NOMO-1 (cell line): ENCODE results near the gene ANKUB1.
"Not testable (repeated sequence)": the region's sequence is repeated elsewhere in the genome, so short reads cannot be mapped to it uniquely, and the experiment has no call there.

Experiments
- DNase-seq, 2 experiments: peaks; one replicate each; lab custom pipeline; 2025; ENCODE audit not compliant: unreplicated experiment in 2 of 2; lab: John Stamatoyannopoulos, UW

ANKUB1 gene

GRCh38 chr3:149792452-149793270 lies at the start of gene ANKUB1:
Gene ANKUB1 (minus strand): TSS chr3:149792554. CDS start chr3:149792366, 188 bp downstream.
- no peak for DNase-seq

GRCh38 chr3:149839896-149840295 lies 47.5 kb upstream of the ANKUB1 start:
- peak; percentile 5 to 36 for DNase-seq

- not testable (repeated sequence) for DNase-seq
These were observed 47.1 kb upstream of the ANKUB1 start for GRCh38 chr3:149839469-149839868.

- DNase-seq: not testable (repeated sequence)
These were observed 46.1 kb upstream of the ANKUB1 start for GRCh38 chr3:149838491-149838890.

GRCh38 chr3:149833241-149833640 lies 40.9 kb upstream of the ANKUB1 start:
- no peak for DNase-seq

GRCh38 chr3:149832086-149832485 lies 39.7 kb upstream of the ANKUB1 start:
- no peak for DNase-seq

- DNase-seq: no peak
These were observed 39.0 kb upstream of the ANKUB1 start for GRCh38 chr3:149831321-149831720.

GRCh38 chr3:149830902-149831301 lies 38.5 kb upstream of the ANKUB1 start:
- no peak for DNase-seq

GRCh38 chr3:149829631-149830030 lies 37.3 kb upstream of the ANKUB1 start:
- not testable (repeated sequence) for DNase-seq

GRCh38 chr3:149828390-149828789 lies 36.0 kb upstream of the ANKUB1 start:
- no peak for DNase-seq

- DNase-seq: no peak
These were observed 34.3 kb upstream of the ANKUB1 start for GRCh38 chr3:149826636-149827035.

GRCh38 chr3:149820183-149820582 lies 27.8 kb upstream of the ANKUB1 start:
- no peak for DNase-seq

- no peak for DNase-seq
These were observed 27.1 kb upstream of the ANKUB1 start for GRCh38 chr3:149819432-149819831.

- DNase-seq: peak; percentile 26 to 94
These were observed 24.6 kb upstream of the ANKUB1 start for GRCh38 chr3:149816986-149817385.

GRCh38 chr3:149816311-149816710 lies 24.0 kb upstream of the ANKUB1 start:
- DNase-seq: no peak

- no peak for DNase-seq
These were observed 23.4 kb upstream of the ANKUB1 start for GRCh38 chr3:149815728-149816127.

GRCh38 chr3:149815321-149815720 lies 23.0 kb upstream of the ANKUB1 start:
- DNase-seq: peak; percentile 32 to 95

- DNase-seq: peak in 1 of 2 experiments; percentile 67
These were observed 21.3 kb upstream of the ANKUB1 start for GRCh38 chr3:149813367-149814281.

GRCh38 chr3:149812606-149813366 lies 20.4 kb upstream of the ANKUB1 start, which contains the start of gene RNF13:
Gene RNF13 (plus strand): TSS chr3:149813215. CDS start chr3:149846027, 32,812 bp downstream.
- DNase-seq: peak; percentile 96

- no peak for DNase-seq
These were observed 19.8 kb upstream of the ANKUB1 start for GRCh38 chr3:149812165-149812605.

- DNase-seq: no peak
These were observed 18.5 kb upstream of the ANKUB1 start for GRCh38 chr3:149810846-149811245.
